GM19455 (cell line): ENCODE data around the gene TSEN54.
A peak's percentile ranks its signal among the peaks of the same experiment; 100 is the strongest.
"Not testable (repeated sequence)": the region's sequence is repeated elsewhere in the genome, so short reads cannot be mapped to it uniquely, and the experiment has no call there.

Experiments
- ATAC-seq: cut with Tn5 transposase; IDR thresholded peaks from one replicate; pipeline ENCODE4 v1.9.1; 2021; ENCODE audit not compliant: unreplicated experiment

The TSEN54 gene

DNA sequence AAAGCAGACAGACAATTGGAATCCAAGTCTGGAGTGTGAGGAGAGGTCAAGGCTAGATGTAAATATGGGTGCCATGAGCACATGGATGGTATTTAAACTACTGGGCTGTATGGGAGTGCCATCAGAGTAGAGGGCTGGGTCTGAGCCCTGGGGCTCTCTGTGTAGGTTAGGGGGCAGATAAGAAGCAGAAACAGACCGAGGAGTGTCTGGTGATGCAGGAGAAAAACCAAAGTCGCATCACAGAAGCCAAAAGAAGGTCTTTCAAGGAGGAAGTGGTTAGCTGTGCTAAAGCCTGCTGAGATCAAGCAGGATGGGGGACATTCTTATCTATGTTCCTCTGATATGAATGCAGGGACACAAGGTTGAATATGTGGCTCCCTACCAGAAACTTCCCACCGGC, 1.9 kb downstream of the TSEN54 start:
- no peak for ATAC-seq

DNA sequence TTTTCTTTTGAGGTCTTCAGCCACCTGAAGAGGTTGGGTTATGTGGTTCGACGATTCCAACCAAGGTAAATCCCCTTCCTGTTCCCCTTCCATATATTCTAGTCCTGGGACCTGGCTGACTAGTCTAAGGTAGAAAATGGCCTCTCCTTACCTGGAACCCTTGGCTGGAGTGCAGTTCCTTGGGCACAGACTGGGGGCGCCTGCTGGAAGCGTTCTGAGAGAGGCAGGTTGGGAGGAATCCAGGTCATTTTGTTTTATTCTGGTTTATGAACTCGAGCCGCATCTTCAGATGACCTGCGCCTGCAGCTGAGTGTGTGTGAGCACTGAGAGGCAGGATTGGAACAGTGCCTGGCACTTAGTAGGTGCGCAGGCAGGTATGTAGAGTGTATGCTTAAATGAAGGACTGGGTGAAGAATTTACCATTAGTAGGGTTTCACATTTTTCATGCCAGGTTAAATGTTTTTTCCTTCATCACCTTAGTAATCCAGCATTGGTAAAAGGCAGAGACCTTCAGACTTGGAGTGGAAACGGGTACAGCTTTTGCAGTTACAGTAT, 2.7 kb downstream of the TSEN54 start:
- no peak for ATAC-seq

DNA sequence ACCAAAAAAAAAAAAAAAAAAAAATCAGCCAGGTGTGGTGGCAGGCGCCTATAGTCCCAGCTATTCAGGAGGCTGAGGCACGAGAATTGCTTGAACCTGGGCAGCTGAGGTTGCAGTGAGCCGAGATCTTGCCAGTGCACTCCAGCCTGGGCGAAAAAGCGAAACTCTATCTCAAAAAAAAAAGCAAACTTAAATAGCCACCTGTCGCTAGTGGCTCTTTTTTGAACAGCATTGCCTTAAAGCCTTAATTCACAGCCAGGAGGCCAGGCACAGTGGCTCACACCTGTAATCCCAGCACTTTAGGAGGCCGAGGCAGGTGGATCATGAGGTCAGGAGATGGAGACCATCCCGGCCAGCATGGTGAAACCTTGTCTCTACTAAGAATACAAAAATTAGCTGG, 4.1 kb downstream of the TSEN54 start:
- not testable (repeated sequence) for ATAC-seq

DNA sequence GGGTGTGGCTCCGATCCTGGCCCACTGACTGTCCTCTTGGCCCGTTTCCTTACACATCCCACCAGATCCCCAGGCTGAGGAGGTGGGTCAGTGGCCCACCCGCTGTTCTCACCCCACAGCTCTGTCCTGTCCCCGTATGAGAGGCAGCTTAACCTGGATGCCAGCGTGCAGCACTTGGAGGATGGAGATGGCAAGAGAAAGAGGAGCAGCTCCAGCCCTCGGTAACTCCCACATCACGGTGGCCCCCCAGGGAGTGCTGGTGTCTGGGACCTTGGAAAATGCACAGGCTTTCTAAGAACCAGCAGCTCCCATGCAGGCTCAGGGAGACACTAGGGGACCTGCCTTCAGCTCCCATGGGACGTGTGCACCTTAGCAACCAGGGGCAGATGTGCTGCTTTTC, 5.0 kb downstream of the TSEN54 start:
- no peak for ATAC-seq

DNA sequence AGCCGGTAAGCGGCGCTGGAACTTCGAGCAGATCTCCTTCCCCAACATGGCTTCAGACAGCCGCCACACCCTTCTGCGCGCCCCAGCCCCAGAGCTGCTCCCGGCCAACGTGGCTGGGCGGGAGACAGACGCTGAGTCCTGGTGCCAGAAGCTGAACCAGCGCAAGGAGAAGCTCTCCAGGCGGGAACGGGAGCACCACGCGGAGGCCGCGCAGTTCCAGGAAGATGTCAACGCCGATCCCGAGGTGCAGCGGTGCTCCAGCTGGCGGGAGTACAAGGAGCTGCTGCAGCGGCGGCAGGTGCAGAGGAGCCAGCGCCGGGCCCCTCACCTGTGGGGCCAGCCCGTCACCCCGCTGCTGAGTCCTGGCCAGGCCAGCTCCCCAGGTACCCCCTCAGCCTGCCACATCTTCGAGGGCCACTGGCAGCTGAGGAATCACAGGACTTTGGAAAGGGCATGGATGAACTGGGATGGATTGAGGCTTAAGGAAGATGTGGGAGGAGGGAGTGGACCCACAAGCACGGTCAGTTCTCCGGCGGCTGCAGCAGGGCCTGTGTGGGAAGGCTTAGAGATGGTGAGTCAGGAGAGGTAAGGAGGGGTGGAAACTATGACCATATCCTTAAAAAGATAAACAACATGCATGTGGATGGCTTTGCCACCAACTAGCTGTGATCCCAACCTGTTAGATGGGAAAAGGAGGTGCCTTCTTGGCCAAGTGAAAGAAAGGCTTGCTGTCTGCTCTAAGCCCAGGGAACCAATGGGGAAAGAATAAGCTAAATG, 5.8 kb downstream of the TSEN54 start:
- no peak for ATAC-seq

DNA sequence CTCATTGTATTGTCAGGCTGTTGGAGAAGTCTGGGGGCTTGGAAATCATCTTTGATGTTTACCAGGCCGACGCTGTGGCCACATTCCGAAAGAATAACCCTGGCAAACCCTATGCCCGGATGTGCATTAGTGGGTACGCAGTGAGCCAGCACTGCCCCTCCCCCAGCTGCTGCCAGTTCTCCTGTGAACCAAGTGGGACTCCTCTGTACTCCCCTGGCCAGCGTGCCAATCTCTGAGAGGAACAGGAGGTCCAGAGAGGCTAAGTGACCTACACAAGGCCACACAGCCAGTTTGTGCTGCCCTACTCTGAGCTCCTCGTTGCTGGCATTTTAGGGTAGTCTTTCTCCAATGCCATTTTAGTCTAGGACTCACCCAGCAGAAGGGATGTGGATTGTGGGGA, 7.3 kb downstream of the TSEN54 start:
- ATAC-seq: no peak

DNA sequence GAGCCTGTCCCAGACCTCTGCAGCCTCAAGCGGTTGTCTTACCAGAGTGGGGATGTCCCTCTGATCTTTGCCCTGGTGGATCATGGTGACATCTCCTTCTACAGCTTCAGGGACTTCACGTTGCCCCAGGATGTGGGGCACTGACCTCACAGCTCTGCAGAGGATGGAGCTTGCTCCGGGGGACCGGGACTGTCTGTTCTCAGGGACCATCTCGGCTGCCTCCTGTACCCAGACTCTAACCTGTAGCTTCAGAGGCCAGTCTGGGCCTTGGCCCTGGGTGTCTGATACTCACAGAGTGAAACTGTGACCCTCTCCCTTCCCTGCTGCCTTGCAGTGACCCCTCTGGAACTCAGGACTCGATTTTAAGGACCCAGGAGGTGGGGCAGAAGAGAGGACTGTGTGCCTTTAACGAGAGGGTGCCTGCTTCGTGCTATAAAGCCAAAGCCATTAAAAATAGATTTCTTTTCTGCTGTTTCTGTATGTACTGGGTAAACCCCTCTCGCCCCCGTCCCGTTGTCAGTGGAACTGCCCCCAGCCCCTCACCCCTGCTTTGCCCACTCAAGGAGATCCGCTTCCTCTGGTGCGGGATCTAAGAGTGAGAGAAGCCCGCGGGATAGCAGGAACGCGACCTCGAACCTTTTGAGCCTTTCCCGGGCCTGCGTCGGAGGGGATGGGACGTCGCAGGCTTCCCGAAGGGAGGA, 8.1 kb downstream of the TSEN54 start:
- ATAC-seq: no peak

DNA sequence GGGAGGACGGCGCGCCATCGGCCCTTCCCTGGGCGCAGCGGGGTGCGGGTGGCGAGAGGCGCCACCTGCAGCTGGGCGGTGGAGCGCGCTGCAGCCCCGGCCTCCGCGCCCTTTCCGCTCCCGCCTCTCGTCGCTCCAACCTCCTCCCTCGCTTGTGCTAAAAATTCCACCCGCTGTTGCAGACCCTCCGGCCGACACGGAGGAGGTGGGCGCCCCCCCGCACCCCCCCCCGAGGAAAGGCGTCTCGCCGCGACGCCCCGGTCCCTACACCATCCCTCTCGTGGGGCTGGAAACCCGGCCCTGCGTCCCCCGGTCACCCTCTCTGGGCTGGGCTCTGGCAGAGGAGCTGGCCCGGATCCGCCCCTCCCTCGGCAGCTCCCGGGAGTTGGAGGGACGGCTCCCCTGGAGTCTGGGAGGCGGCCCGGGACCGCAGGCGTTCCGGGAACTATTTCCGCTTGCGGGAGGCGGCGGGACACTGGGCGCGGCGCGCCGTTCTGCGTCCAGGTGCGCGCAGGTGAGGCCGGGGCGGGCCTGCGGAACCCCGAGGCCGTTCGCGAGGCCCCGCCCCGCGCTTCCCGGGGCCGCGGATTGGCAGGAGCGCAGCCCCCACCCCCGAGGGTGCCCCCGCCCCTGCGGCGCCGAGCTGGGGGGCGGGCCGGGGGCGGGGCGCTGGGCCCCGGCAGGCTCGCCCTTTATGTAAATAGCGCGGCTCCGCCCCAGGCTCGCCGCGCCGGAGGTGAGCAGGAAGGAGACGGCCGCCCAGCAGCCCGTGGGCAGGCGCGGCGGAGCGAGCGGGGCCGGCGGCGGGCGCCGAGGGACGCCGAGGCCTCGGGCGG, 8.9 kb downstream of the TSEN54 start, which contains the start of gene LLGL2:
TSS of gene LLGL2 (plus strand) at position 728 of the 836 bp plus-strand sequence. CDS start 17,730 bp downstream, outside the sequence.
- ATAC-seq: peak; percentile 83

DNA sequence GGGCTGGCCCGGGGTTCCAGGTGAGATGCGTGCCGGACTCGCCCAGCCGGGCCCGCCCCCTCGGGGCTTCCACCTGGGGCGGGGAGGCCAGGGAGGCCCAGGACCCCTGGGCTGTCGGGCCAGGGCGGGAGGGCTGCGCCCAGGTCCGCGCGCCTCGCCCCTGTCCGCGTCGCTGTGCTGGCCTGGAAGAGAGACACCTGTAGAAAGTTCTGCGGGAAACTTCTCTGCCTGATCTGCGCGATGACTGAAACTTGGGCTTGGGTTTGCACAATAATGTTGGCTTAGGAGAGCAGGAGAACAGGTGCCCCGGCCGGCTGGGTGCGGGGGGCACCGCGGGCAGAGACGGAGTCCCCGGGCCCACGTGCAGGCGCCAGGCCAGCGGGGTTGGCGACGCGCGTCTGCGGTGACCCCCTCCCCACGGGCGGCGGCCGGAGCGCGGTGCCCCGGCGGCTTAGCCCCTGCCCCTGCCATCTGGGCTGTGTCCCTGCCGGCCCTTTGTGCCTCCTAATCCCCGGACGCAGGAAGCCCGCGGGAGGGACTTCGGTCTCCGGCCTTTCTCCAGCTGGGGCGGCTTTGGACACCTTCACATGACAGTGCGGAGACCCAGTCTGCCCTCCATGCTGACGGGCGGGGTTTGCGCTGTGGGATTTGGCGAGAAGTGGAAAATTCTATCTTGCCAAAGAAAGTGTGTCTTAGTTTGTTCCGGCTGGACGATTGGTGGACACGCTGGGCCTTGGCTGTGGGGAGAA, 9.7 kb downstream of the TSEN54 start:
- peak; percentile 17 for ATAC-seq

DNA sequence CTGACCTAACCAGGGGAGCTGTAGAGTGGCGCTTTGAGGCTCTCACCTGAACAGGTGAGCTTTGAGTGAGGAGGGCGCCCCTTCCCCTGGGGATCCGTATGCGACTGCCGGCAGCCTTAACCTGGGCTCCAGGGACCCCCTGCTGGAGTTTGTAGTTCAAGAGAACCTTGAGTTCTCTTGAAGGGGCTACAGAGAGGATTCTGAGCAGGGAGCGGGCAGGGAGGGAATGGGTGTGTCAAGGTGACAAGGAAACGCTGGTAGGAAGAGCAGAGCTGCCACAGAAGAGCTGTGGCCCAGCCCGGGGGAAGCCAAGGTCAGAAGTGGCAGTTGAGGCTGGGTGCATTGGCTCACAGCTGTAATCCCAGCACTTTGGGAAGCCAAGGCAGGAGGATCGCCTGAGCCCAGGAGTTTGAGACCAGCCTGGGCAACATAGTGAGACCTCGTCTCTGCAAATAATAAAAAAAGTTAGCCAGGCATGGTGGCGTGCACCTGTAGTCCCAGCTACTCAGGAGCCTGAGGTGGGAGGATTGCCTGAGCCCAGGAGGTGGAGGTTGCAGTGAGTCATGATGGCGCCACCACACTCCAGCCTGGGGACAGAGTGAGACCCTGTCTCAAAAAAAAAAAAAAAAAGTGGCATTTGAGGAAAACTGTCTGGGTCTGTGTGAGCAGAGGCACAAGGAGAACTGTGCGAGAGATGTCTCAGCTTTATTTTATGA, 10.4 kb downstream of the TSEN54 start:
- no peak for ATAC-seq

DNA sequence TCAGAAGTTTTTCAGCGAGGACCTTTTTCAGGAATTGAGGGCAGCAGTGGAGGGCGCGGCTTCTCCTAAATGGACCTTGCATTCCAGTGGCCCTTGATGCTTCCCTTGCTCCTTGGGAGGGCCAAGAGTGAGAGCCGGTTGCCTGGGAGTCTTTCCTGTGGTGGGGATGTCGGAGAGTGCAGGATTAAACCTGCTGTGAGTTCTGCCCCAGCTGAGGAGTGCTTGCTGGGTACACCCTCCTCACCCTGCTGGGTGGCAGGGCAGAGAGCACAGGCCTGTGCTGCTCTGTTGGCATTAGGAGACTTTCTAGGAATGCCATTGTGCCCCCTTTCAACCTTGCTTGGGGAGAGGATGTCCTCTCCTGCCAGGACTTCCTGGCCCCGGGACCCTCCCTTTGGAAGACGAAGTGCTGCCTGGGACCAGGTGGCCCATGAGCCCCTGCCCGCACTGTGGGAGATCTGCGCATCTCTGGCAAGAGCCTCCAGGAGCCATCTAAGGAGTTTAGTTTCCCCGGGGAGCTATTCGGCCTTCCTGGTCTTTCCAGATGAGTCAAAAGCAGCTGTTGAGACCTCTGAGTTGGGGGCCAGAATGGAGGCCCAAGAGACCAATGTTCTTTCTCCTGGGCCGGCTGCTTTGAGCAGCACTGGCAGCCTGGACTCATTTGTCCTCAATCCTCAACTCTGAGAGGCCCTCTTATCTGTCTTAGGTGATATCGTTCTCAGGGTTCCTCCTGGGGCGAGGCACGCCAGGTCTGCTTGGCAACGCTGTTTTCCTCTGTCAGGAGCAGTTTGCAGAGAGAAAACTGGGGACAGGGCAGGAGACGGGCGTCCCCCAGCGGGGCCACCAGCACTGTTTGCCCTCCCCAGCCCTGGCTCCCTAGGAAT, 14.8 kb downstream of the TSEN54 start:
- no peak for ATAC-seq

DNA sequence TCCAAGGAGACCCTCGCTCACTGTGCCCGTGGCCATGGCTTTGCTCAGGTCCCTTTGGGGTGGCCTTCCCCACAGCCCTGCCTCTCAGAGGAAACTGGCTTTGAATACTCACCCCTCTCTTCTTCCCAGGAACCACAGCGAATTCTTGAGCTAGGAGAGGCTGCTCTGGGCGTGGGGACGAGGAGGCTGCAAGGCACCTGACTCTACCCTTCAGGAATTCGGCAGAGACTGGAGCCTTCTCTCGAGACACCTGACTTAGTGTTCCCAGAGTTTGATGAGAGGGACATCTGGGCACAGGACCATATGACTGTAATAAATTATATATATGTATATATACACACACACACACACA, 15.4 kb downstream of the TSEN54 start:
- no peak for ATAC-seq

DNA sequence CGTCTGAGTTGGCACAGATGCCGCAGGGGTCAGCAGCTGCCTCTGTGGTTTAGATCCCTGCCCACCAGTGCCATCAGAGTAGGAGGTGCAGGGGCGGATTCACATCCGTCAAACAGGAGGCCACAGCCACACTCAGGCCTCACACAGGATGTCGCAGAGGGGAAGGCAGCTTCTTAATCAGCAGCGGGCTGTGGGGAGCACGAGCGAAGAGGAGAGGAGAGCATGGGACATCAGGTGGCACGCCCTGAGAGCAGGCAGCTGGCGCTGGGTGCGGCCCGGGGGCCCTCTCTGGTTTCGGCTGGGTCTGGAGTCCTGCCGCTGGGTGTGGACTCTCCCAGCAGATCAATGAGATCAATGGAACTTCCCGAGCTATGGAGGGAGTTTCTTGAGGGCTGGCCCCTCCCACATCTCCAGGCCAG, 18.8 kb downstream of the TSEN54 start:
- no peak for ATAC-seq

DNA sequence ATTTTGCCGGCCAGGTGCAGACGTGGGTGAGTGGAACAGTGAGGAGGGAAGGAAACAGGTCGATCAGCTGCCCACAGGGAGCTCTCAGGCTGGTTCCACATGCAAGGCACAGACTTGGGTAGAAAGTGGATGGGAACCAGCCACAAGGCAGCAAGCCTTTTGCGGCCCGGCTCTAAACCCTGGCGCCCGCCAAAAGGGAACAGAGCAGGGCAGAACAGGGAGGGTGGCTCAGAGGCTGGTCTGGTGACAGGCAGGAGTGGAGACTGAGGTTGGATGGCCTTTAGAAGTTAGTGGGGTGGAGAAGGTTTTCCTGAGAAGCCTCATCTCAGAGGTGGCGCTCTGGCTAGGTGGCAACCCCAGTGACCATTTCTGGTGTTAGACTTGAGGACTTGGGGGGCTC, 19.5 kb downstream of the TSEN54 start:
- no peak for ATAC-seq

DNA sequence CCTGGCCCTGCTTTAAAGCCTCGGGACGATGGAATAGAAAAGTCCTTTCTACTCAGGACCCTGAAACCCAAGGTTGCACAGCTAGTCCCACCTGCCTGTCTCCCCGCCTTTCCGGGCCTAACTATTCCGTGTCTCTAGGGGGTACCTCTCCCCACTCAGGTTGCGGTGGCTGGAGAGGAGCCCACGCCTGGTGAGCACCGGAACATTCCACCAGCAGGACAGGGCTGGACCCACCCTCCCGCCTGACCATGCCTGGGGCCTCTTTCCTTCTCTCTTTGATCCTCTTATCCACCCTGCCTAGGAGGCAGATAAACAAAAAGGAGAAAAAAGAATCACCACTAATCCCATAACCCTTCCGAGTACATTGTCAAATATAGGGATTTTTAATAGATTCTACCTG, 20.0 kb downstream of the TSEN54 start:
- no peak for ATAC-seq

DNA sequence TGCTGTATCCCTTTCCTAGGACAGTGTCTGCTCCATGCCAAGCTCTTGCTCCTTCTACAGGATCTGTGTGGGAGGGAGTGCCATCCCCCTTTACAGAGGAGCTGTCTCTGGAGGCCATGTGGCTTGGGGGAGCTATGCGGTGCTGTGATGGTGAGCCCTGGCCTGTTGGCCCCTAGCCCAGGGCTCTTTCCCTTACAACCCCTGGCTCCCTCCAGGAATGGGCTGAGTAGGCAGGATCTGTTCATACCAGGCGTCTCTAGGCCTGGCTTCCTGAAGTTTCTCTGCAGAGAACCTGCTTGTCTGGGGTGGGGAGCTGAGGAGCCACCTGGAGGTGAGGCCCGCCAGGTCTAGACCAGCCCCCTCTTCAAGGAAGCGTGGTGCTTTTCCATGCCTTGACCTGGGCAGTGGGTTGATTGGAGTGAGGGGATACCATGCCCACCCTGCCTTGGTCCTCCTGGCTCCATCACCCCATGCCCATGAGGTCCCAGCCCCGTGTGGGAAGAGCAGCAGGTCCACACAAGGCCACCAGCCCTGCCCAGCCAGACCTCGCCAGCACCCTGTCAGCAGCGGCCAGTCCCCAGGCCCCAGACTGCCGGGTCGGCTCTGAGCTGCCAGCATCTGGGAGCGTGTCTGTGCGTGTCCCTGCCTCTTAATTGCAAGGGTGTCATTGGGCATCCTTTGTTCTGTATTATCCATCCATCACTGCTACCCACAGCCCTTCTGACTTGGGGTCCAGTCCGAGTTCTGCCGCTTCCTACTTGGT, 23.8 kb downstream of the TSEN54 start:
- ATAC-seq: no peak

DNA sequence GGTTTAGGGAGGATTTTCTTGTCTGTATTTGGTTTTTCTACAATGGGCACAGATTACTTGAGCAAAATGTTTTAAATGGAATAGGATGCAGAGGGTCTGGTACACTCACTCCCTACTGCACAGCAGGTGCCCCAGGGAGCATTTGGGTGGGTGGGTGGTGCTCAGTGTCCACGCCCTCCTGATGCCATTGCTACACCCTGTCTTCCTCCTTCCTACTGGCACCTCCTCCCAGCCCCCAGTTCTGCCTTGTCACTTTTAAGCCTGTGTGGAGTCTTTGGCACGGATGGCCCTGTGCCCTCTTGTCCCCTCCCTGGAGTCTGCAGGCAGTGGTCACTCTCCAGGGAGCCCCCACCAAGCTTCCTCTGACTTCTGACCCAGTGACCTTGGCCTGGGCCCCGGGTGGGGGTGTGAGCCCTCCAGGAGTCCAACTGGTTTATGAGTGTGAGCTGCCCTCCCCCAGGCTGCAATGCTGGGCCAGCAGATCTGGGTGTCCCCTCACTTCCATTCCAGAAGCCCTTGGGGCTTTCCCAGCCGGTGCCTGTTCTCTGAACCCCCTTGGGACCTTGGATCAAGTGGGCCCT, 24.7 kb downstream of the TSEN54 start:
- ATAC-seq: no peak

DNA sequence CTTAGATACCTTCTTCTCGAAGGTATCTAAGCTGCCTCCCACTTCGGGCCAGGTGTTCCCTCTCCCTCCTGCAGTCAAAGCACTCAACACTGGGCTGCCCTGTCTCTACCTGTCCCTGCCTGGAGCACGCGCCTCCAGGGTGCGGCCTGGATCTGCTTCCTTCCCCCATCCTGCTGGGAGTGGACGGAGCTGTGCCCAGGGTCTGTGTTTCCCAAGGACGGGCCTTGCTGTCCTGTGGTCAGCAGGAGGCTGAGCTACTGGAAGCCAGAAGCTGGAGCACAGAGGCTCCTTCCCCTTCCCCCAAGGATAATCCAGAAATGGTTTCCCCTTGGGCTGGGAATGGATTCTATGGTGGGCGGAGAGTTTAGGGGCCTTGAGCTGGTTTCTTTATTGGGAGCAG, 25.9 kb downstream of the TSEN54 start:
- no peak for ATAC-seq
